Fibroblast of mammary gland (primary cell): Measurements from ENCODE around the gene KHK.

Experiments
- DNase-seq: peaks from one replicate; pipeline ENCODE4 v3.0.0-alpha.2; 2010; ENCODE audit warnings: low read depth
- H3K4me3 ChIP-seq: 2 replicates; pipeline ENCODE4 v1.5.1; 2011; ENCODE audit warnings: low read depth, mild to moderate bottlenecking, low read length, moderate library complexity; ENCODE audit not compliant: control insufficient read depth
- TF ChIP-seq, protein P1 (sequence below): conservative IDR thresholded peaks from 2 replicates; pipeline ENCODE4 v1.5.1; 2011; ENCODE audit warnings: low read depth, low read length, inconsistent platforms; ENCODE audit not compliant: control insufficient read depth, insufficient read depth

KHK gene

DNA sequence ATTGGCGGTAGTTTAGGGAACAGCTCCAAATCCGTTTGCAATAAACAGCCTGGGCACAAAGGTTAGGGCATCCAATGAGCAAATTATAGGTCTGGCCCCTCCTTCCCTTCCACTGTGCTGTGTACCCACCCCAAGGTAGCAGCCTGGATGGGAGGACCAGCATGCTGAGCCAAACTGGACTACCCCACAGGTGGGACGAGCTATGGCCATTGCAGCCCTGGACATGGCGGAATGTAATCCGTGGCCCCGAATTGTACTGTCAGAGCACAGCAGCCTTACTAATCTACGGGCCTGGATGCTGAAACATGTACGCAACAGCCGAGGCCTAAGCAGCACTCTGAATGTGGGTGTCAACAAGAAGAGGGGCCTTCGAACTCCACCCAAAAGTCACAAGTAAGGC lies 28.4 kb upstream of the KHK start:
- no peak for DNase-seq
- no peak overlapping the region for H3K4me3 ChIP-seq
- TF ChIP-seq, protein P1, sequence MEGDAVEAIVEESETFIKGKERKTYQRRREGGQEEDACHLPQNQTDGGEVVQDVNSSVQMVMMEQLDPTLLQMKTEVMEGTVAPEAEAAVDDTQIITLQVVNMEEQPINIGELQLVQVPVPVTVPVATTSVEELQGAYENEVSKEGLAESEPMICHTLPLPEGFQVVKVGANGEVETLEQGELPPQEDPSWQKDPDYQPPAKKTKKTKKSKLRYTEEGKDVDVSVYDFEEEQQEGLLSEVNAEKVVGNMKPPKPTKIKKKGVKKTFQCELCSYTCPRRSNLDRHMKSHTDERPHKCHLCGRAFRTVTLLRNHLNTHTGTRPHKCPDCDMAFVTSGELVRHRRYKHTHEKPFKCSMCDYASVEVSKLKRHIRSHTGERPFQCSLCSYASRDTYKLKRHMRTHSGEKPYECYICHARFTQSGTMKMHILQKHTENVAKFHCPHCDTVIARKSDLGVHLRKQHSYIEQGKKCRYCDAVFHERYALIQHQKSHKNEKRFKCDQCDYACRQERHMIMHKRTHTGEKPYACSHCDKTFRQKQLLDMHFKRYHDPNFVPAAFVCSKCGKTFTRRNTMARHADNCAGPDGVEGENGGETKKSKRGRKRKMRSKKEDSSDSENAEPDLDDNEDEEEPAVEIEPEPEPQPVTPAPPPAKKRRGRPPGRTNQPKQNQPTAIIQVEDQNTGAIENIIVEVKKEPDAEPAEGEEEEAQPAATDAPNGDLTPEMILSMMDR: no peak

DNA sequence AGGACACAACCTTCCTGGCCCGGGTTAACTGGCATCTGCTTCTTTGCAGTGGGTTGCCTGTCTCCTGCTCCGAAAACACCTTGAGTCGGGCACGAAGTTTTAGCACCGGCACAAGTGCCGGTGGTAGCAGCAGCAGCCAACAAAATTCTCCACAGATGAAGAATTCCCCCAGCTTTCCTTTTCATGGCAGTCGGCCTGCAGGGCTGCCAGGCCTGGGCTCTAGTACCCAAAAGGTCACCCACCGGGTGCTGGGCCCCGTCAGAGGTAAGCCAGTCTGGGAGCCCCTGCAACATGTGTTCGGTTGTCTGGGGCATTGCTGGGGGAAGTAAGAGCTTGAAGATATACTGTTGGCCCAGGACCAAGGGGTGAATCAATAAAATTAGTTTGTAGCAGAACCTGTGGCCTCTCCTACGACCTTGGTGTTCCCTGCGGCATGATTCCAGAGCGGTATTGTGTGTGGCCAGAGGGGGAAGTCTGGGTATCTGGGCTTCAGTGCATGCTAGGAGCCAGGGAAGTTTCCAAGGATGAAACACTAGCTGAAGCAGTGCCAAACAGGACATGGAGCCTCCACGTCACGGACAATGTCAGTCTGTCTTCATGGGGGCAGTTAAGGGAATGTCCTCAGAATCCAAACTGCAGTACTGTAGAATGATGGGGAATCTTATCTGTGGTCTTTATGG lies 27.3 kb upstream of the KHK start:
- TF ChIP-seq, protein P1: no peak
- peak; percentile 48 for DNase-seq
- no peak overlapping the region for H3K4me3 ChIP-seq

DNA sequence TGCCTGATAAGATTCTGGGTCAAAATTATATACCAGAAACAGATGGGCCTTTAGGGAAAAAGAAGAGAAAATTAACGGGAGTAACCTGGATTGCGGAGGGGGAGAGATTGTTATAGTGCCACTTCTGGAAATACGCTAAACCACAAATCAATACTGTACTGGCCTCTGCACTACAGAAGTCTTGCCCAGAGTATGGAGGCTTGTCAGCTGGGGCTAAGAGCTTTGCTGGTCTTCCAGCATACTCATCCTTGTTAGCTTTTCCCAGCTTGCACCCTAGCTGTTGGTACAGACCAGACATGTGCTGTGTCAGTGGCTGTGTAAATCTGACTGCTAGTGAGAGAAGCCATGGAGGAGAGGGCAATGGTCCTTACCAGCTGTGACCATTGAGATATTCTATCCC lies 26.2 kb upstream of the KHK start:
- DNase-seq: no peak
- no peak overlapping the region for H3K4me3 ChIP-seq
- TF ChIP-seq, protein P1: no peak

DNA sequence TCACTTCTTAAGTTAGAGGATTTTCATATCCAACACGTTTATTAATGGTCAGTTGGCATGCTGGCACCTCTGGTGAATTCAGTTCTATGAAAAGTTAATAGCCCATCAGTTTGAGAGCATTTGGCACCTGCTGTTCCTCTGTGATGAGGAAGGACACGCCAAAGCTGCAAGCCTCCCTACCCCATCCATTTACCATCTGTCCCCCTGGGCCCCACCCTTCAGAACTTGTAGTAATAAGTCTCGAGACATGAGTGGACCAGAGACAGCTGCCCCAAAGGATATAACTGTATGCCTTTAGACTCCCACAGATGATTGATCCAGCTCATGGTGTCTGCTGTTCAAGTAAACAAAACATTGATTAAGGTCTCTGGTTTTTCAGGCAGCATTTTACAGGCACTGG lies 21.4 kb upstream of the KHK start:
- H3K4me3 ChIP-seq: no peak overlapping the region
- TF ChIP-seq, protein P1: no peak
- DNase-seq: no peak

DNA sequence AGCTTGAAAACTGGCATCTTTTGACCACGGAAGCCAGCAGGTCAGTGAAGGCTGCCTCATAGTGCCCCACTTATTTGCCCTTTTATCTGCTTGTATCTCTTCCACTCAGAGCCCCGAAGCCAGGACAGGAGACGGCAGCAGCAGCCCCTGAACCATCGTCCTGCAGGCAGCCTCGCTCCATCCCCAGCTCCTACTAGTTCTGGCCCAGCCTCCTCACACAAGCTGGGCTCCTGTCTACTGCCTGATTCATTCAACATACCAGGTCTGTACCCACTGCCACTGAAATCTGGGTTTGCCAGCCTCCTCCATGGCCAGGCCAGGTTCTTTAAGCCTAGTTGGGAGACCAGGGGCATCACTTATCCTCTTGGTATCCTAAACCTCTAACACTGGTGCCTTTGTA lies 19.2 kb upstream of the KHK start:
- H3K4me3 ChIP-seq: no peak overlapping the region
- TF ChIP-seq, protein P1: no peak
- DNase-seq: no peak

DNA sequence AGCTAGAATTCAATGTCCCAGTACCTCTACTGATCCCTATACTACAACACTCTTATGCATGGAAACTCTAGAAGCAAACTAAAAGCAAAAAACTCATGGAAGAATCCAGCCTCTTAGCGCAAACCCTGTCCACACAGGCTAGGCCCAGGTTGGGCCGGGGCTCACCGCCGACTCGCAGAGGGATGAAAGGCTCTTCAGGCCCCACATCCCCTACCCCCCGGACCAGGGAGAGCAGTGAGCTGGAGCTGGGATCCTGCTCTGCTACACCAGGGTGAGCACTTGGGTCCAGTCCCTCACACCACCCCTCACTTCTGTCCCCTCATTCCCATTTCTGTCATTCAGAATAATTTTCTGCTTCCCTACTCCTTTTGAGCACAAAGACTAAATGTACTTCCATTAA lies 17.1 kb upstream of the KHK start:
- DNase-seq: no peak
- peak overlapping the region; percentile 4 for H3K4me3 ChIP-seq
- TF ChIP-seq, protein P1: no peak

DNA sequence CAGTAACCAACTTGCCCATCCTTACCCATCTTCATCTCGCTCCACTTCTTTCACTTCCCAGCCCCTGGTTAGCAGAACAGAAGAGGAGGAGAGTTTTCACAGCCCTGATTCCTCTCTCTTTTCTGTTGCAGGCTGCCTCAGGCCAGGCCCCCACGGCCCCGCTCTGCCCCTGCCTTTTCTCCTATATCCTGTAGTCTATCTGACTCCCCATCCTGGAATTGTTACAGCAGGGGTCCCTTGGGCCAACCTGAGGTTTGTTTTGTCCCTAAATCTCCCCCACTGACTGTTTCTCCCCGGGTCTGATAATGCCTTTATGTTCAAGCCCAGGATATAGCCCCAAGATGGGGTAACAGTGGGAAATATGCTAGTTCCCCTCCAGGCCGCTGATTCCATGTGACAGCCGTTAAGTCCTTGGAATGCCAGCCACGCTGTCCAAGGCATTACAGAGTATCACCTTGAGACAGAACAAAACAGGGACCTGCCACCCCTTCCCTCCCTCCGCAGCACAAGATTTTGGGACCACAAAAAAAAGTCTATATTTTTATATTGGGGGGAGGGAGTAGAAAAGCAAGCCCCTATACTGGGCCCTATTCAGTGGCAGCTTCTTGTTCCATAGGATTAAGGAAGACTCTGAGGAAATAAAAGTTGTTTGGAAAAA lies 16.5 kb upstream of the KHK start:
- DNase-seq: no peak
- TF ChIP-seq, protein P1: no peak
- H3K4me3 ChIP-seq: peak overlapping the region; percentile 99
